GM19468 (cell line): ENCODE results near the gene ADAP1.

Experiments used
- ATAC-seq: cut with Tn5 transposase; IDR thresholded peaks from one replicate; pipeline ENCODE4 v1.9.1; 2021; ENCODE audit warnings: mild to moderate bottlenecking, moderate library complexity, moderate number of reproducible peaks; ENCODE audit not compliant: unreplicated experiment; ENCODE audit errors: extremely low read depth

Gene ADAP1

DNA sequence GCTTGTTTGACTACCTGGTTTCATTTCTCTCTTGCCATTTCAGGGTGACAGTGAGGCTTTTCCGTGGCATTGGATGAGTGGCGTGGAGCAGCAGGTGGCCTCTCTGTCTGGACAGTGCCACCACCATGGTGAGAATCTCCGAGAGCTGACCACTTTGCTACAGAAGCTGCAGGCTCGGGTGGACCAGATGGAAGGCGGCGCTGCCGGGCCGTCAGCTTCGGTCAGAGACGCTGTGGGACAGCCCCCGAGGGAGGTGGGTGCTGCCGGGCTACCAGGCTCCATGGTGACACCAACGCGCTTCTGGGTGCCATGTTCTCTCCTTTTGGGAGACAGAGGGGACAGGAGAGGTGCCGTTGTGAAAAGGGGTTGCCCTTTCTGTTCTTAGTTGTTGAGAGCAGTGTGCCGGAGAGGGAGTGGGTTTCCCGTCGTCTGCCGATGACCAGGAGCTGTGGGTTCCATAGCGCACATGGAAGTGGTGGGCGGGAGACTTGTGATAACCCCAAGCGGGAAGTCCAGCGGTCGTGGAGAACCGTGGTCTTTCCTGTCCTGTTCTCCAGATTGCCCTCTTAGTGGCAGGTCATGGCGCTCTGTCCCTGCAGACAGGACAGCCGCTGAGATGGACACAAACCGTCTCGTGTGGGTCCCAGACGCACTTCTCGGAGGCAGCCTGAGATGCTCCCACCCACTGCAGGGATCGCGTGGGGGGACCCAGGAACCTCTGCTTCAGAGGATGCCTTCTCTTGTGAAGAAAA lies 100.9 kb downstream of the ADAP1 start:
- ATAC-seq = no peak

DNA sequence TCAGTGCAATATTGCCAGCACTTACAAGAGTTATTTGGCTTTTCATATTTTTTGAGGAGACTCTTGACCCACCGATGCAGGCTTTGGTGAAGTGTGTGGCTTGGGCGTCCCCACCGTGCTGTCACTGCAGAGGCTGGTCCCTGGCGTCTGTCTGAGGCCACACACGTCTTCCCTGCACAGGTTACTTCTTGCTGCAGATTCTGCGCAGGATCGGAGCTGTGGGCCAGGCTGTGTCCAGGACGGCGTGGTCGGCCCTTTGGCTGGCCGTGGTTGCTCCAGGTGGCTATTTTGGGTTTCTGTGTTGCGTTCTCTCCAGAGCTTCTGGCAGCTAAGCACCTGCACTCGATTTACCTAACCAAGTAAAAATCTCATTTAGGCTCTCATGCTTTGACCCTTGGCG lies 103.3 kb downstream of the ADAP1 start:
- ATAC-seq = no peak

DNA sequence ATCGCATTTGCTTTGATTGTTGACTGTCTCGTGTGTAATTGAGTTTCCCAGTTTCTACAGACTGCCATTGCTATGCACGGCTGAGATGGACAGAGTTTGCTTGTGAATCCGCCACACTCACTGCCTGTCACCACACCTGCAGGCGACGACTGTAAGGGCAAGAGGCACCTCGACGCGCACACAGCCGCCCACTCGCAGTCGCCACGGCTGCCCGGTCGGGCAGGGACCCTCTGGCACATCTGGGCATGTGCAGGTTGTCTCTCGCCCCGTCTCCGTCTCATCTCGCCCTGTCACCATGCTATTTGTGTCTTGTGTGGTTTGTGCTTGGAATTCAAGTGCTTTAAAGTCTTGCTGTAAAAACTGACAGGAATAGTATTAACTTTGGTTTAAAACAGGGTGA lies 104.7 kb downstream of the ADAP1 start:
- no peak for ATAC-seq

DNA sequence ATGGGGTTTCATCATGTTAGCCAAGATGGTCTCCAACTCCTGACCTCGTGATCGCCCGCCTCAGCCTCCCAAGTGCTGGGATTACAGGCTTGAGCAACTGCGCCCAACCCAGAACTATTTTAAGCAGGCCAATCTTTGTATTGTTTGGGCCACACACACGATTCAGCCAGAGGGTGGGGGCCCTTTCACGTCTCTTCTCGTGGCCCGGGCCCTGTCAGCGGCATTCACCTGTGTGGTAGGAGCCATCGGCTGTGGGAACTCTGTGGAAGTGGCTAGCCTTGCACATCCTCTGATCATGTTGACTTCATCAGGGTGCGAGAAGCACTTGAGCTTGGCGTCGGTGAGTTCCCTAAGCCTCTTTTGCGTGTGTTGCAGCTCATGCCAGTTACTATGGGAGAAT lies 105.3 kb downstream of the ADAP1 start:
- ATAC-seq = no peak
